Measurements from ENCODE around the gene NKAIN2.

The NKAIN2 gene

DNA sequence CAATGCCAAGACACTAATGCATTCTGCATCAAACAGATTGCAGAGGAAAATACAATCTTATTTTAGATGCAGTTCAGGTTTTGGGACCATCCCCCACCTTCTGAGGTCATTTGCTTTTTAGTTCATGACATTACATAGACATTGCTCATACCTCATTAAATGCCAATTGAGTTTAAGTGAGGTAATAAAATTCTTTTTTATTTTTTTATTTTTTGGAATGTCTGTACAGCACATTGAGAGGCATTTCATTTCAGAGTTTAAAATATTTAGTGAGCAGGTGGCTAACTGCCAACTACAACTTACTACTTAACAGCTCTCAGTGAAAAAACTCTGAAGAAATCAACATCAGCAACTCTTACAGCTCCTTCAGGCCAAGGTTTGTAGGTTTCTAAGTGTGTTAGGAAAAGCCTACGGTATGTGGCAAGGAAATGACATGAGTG is 676.3 kb downstream of the NKAIN2 start:
- POLR2A ChIA-PET: no interaction called here
- no peak for DNase-seq (ENCODE audit: low read depth, low spot score)
- no peak for TF ChIP-seq CTCF (IDR thresholded peaks at IDR 0.05; ENCODE audit: insufficient read depth, low read length, missing control alignments)
- H3K4me3 ChIP-seq (ENCODE audit: low read depth, low read length): no peak overlapping the region
- CTCF ChIA-PET: no interaction called here

GRCh38 chr6:124482071-124482491 is 678.4 kb downstream of the NKAIN2 start:
- CTCF ChIA-PET: no interaction called here
- no peak for TF ChIP-seq CTCF (IDR thresholded peaks at IDR 0.05; ENCODE audit: insufficient read depth, low read length, missing control alignments)
- POLR2A ChIA-PET: no interaction called here
- no peak overlapping the region for H3K4me3 ChIP-seq (ENCODE audit: low read depth, low read length)
- DNase-seq (ENCODE audit: low read depth, low spot score): no peak

DNA sequence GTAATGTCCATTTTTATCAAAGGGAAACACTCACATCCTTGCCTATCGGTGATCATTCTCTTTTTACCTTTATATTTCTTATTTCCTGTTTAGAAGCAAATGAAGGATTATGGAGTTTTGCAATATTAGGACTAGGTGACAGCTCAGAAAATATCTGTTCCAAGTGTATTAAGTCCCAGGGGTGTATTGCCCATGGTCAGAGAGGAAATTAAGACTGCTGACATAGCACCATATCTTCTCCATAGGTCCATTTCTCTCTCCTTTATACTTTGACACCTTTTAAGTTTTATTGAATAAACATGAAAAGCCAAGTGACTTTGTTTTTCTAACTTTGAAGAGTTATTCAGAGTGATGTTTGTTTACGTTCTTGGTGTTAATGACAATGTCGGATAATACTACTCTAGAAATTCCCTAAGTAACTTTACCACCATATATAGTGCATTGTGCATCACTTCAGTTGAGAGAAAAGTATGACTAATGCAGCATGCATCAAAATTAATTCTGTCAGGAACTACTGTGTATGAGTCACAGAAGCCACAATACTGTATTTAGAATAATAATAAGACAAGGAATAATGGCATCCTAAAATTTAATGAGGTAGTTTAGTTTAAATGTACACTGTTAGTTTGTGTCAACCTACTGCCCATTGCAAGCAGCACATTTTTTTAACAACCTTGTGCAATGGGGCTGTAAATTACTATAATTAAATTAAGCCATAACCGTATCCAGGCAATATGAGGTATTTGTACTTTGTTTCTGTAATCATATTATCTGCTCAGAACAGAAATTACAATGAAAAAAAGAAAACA is 684.2 kb downstream of the NKAIN2 start:
- TF ChIP-seq CTCF (IDR thresholded peaks at IDR 0.05; ENCODE audit: insufficient read depth, low read length, missing control alignments): no peak
- DNase-seq (ENCODE audit: low read depth, low spot score): no peak
- H3K4me3 ChIP-seq (ENCODE audit: low read depth, low read length): no peak overlapping the region
- ChIA-PET POLR2A (no interaction called here), CTCF (no interaction called here)

GRCh38 chr6:124490122-124490521 is 686.5 kb downstream of the NKAIN2 start:
- ChIA-PET CTCF (no interaction called here), POLR2A (no interaction called here)
- TF ChIP-seq CTCF (IDR thresholded peaks at IDR 0.05; ENCODE audit: insufficient read depth, low read length, missing control alignments): no peak
- no peak overlapping the region for H3K4me3 ChIP-seq (ENCODE audit: low read depth, low read length)
- no peak for DNase-seq (ENCODE audit: low read depth, low spot score)

DNA sequence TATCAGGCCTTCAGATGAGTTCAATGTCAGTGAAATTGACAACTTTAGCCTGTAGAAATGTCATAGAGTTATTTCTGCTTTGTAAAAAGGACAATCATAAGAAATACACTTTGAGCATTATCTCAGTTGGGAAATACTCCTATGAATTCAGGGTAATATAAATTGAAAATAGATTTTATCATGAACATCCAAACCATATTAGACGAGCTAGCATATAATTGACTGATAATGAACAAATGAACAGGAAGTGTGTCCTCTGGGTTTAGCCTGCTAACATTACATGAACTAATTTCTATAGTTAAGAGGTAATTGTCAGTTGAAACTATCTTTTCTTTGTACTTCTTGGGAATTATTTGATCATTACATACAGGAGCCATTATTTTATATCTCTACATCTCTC is 689.6 kb downstream of the NKAIN2 start:
- CTCF ChIA-PET: no interaction called here
- TF ChIP-seq CTCF (IDR thresholded peaks at IDR 0.05; ENCODE audit: insufficient read depth, low read length, missing control alignments): no peak
- no peak for DNase-seq (ENCODE audit: low read depth, low spot score)
- no peak overlapping the region for H3K4me3 ChIP-seq (ENCODE audit: low read depth, low read length)
- POLR2A ChIA-PET: no interaction called here

DNA sequence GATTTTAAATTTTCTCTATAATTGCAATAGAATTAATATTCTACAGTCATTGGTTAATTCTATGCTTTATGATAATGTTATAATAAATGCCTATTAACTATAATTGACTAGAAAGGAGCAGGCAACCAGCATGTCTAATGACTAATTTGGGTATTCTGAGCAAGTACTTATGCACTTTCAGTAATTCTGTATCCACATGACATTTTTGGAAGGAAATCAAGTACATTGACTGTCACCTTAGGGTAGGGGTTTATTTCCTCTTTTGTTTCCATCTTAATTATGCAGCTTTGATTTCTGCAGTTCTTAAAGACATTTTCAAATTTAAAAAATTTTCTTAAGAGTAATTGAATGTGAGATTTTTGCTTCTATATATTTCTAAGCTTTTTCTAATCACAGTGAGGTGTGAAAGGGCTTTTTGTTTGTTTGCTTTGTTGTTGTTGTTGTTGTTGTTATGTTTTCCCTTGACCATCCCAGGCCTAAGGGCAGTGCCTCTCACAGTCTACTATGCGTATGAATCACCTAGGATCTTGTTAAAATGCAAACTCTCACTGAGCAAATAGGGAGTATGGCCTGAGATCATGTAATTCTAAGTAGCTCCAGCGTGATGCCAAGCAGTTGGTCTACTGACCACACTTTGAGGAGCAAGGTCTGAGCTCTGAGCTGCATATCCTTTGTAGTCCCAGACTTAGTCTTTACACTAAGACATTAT is 691.4 kb downstream of the NKAIN2 start:
- POLR2A ChIA-PET: no interaction called here
- CTCF ChIA-PET: no interaction called here
- no peak for DNase-seq (ENCODE audit: low read depth, low spot score)
- H3K4me3 ChIP-seq (ENCODE audit: low read depth, low read length): no peak overlapping the region
- no peak for TF ChIP-seq CTCF (IDR thresholded peaks at IDR 0.05; ENCODE audit: insufficient read depth, low read length, missing control alignments)
